ENCODE measurements around the gene HOXC9.
A peak's percentile ranks its signal among the peaks of the same experiment; 100 is the strongest.

HOXC9 gene

GRCh38 chr12:54019924-54020590, 20.1 kb downstream of the HOXC9 start:
- intact Hi-C loops (cut with DNase I): no loop called here
- peak in 1 of 10 donors; percentile 33 for DNase-seq

- peak in 1 of 10 donors; percentile 41 for DNase-seq
- intact Hi-C loops (cut with DNase I): no loop called here
Measured at GRCh38 chr12:54020591-54021405, 20.8 kb downstream of the HOXC9 start.

- intact Hi-C loops (cut with DNase I): no loop called here
- peak in 1 of 10 donors; percentile 60 for DNase-seq
Measured at GRCh38 chr12:54021432-54022013, 21.6 kb downstream of the HOXC9 start.

- peak in 1 of 10 donors; percentile 19 for DNase-seq
- intact Hi-C loops (cut with DNase I): no loop called here
Measured at GRCh38 chr12:54022960-54023884, 23.3 kb downstream of the HOXC9 start.

GRCh38 chr12:54024127-54024526, 24.2 kb downstream of the HOXC9 start:
- intact Hi-C loops (cut with DNase I): no loop called here
- DNase-seq: peak in 1 of 10 donors; percentile 52

GRCh38 chr12:54024581-54025305, 24.8 kb downstream of the HOXC9 start:
- intact Hi-C loops (cut with DNase I): no loop called here
- DNase-seq: peak in 1 of 10 donors; percentile 5

- intact Hi-C loops (cut with DNase I): no loop called here
- peak in 1 of 10 donors; percentile 18 for DNase-seq
Measured at GRCh38 chr12:54025499-54026405, 25.8 kb downstream of the HOXC9 start.

GRCh38 chr12:54026640-54027441, 26.9 kb downstream of the HOXC9 start:
- DNase-seq: peak in 1 of 10 donors; percentile 33
- intact Hi-C loops (cut with DNase I): no loop called here

GRCh38 chr12:54027442-54027786, 27.5 kb downstream of the HOXC9 start:
- DNase-seq: no peak

GRCh38 chr12:54028314-54029201, 28.6 kb downstream of the HOXC9 start, which contains the start of gene HOXC6:
TSS of gene HOXC6 (plus strand) at chr12:54028440. CDS start at chr12:54028522, 82 bp downstream.
- peak in 1 of 10 donors; percentile 40 for DNase-seq
- intact Hi-C loops (cut with DNase I): no loop called here

More at GRCh38 chr12:54027442-54027786, 27.5 kb downstream of the HOXC9 start:
- intact Hi-C loops (cut with DNase I): no loop called here

GRCh38 chr12:54029529-54030441, 29.8 kb downstream of the HOXC9 start:
- peak in 1 of 10 donors; percentile 56 for DNase-seq
- intact Hi-C loops (cut with DNase I): no loop called here

GRCh38 chr12:54030442-54030801, 30.5 kb downstream of the HOXC9 start:
- no peak for DNase-seq
- intact Hi-C loops (cut with DNase I): no loop called here

GRCh38 chr12:54030889-54031471, 31.0 kb downstream of the HOXC9 start:
- DNase-seq: peak in 1 of 10 donors; percentile 73
- intact Hi-C loops (cut with DNase I): no loop called here

- DNase-seq: peak in 1 of 10 donors; percentile 43
- intact Hi-C loops (cut with DNase I): no loop called here
Measured at GRCh38 chr12:54031480-54031879, 31.5 kb downstream of the HOXC9 start.

GRCh38 chr12:54032086-54032619, 32.2 kb downstream of the HOXC9 start:
- no peak for DNase-seq
- intact Hi-C loops (cut with DNase I): loop anchor here (2.0 kb wide), 1 partner anchor 161 kb away; no protein-coding TSS in a partner anchor

Measured in posterior cingulate gyrus (tissue), 11 donors.